HepG2 (cell line): ENCODE results near the gene TBC1D16. TPM values are rescaled to one million over a fixed set of nuclear protein-coding genes. Genes with fewer than 3 reads are reported as not detected.

Experiments
- BORCS8-MEF2B ChIP-seq: sonication (generic); formaldehyde crosslinking; IDR thresholded peaks from 2 replicates; pipeline ENCODE4 v1.8.0; 2022; ENCODE audit warnings: mild to moderate bottlenecking, missing genetic modification reagents
- CEBPG ChIP-seq: IDR thresholded peaks from 2 replicates; pipeline ENCODE4 v1.6.1; 2016
- CREB1 ChIP-seq, 2 experiments: fragments of 450-650 bp in 1 of 2; IDR thresholded peaks; 2 replicates each; pipeline ENCODE4 v1.6.1; 2016 to 2017; ENCODE audit warnings: control low read depth in 1 of 2, mild to moderate bottlenecking in 1 of 2, missing compliant biosample characterization in 1 of 2, missing genetic modification characterization in 1 of 2
- GABPA ChIP-seq, 2 experiments: IDR thresholded peaks; 2 replicates each; pipeline ENCODE4 v1.6.1; 2011 to 2016; ENCODE audit warnings: low read depth in 2 of 2, low read length in 1 of 2, missing biosample characterization in 1 of 2, missing genetic modification characterization in 1 of 2
- GATAD2A ChIP-seq: IDR thresholded peaks from 2 replicates; pipeline ENCODE4 v1.6.1; 2016
- HMG20B ChIP-seq: conservative IDR thresholded peaks from 2 replicates; pipeline ENCODE4 v1.6.1; 2016; ENCODE audit warnings: missing genetic modification reagents, missing compliant biosample characterization
- KLF9 ChIP-seq: IDR thresholded peaks from 2 replicates; pipeline ENCODE4 v1.6.1; 2016; ENCODE audit warnings: low read depth
- NFKB2 ChIP-seq: sonication (generic); formaldehyde crosslinking; IDR thresholded peaks from 2 replicates; pipeline ENCODE4 v1.4.0; 2020; ENCODE audit warnings: missing genetic modification reagents, borderline replicate concordance
- ONECUT2 ChIP-seq: sonication (generic); formaldehyde crosslinking; IDR thresholded peaks from 2 replicates; pipeline ENCODE4 v1.4.0; 2020; ENCODE audit warnings: missing genetic modification reagents
- RBM39 ChIP-seq: fragments of 200-400 bp; formaldehyde crosslinking; IDR thresholded peaks from one replicate; pipeline ENCODE4 v1.6.1; 2018; ENCODE audit warnings: antibody characterized with exemption, mild to moderate bottlenecking, low read depth, low read length; ENCODE audit not compliant: poor library complexity, severe bottlenecking
- SALL1 ChIP-seq: sonication (generic); formaldehyde crosslinking; IDR thresholded peaks from 2 replicates; pipeline ENCODE4 v1.8.0; 2022; ENCODE audit warnings: mild to moderate bottlenecking, missing genetic modification reagents
- SSRP1 ChIP-seq: IDR thresholded peaks from 2 replicates; pipeline ENCODE4 v1.6.1; 2016; ENCODE audit warnings: control low read depth
- ZGPAT ChIP-seq: IDR thresholded peaks from 2 replicates; pipeline ENCODE4 v1.6.1; 2016; ENCODE audit warnings: mild to moderate bottlenecking
- ZNF276 ChIP-seq: sonication (generic); formaldehyde crosslinking; IDR thresholded peaks from 2 replicates; pipeline ENCODE4 v1.4.0; 2020; ENCODE audit warnings: mild to moderate bottlenecking, low read depth, missing genetic modification reagents
- ZNF280D ChIP-seq: sonication (generic); formaldehyde crosslinking; IDR thresholded peaks from 2 replicates; pipeline ENCODE4 v1.5.1; 2020; ENCODE audit warnings: mild to moderate bottlenecking, missing genetic modification reagents
- ZNF503 ChIP-seq: sonication (generic); formaldehyde crosslinking; IDR thresholded peaks from 2 replicates; pipeline ENCODE4 v1.4.0; 2020; ENCODE audit warnings: missing genetic modification reagents
- ZNF660 ChIP-seq: sonication (generic); formaldehyde crosslinking; IDR thresholded peaks from 2 replicates; pipeline ENCODE4 v1.5.1; 2020; ENCODE audit warnings: mild to moderate bottlenecking, low read depth, missing genetic modification reagents, borderline replicate concordance
- polyA plus RNA-seq, 8 experiments: library from polyadenylated mRNA; depleted of rRNA in 3 of 8; stranded (reverse) in 7 of 8; unstranded in 1 of 8; fragments of >200 nt; fragmentation: Illumina TruSeq in 4 of 8; extraction: Trizol in 4 of 8; gene quantifications; 2 replicates each; pipeline versions ENCODE4 v1.2.1 to v1.2.3, GENCODE V29; 2011 to 2016; ENCODE audit warnings: low read depth in 4 of 8, missing spikeins in 1 of 8, mixed read lengths in 1 of 8; ENCODE audit not compliant: insufficient read depth in 1 of 8
- total RNA-seq, 5 experiments: library from RNA; depleted of rRNA; stranded (reverse); fragments of >200 nt; fragmentation: Illumina TruSeq; extraction: Trizol; gene quantifications; 2 replicates each; pipeline ENCODE4 v1.2.3, GENCODE V29; 2016; ENCODE audit warnings: low read depth in 1 of 5

TBC1D16 gene
- total and polyA plus RNA-seq, 2 of the 13 experiments (the other 11 are each of a cell fraction or from before 2014, with no cell fraction given): 14.9 to 24.9 TPM

GRCh38 chr17:80045703-80046102 lies 10.0 kb upstream of the TBC1D16 start (continued):
- no peak for TF ChIP-seq ZNF280D (CRISPR knock-in tag)
- TF ChIP-seq BORCS8-MEF2B (CRISPR knock-in tag): no peak
- TF ChIP-seq SALL1 (CRISPR knock-in tag): peak; percentile 35; the same call in 1 of the 2 replicates
- TF ChIP-seq GABPA (IDR thresholded peaks at IDR 0.05; ENCODE audit: low read depth, low read length): no peak
- TF ChIP-seq GABPA (CRISPR knock-in tag; IDR thresholded peaks at IDR 0.05; ENCODE audit: low read depth): no peak
- no peak for TF ChIP-seq HMG20B
- peak; percentile 31; the same call in 1 of the 2 replicates for TF ChIP-seq ZNF503 (CRISPR knock-in tag)
- TF ChIP-seq SSRP1: no peak
- TF ChIP-seq ZGPAT (CRISPR knock-in tag): peak; percentile 30; the same call in 1 of the 2 replicates
- no peak for TF ChIP-seq CREB1 (IDR thresholded peaks at IDR 0.05)
- 0 out of 2 replicates have a peak, but pooled peaks have one; percentile 37 for TF ChIP-seq CREB1 (CRISPR knock-in tag; IDR thresholded peaks at IDR 0.05)
- no peak for TF ChIP-seq NFKB2 (CRISPR knock-in tag)
- peak; percentile 65 for TF ChIP-seq GATAD2A
- TF ChIP-seq ZNF276 (CRISPR knock-in tag): no peak
- TF ChIP-seq KLF9 (CRISPR knock-in tag): no peak
- TF ChIP-seq ZNF660 (CRISPR knock-in tag): no peak
- no peak for TF ChIP-seq RBM39
- peak; percentile 25; the same call in 1 of the 2 replicates for TF ChIP-seq CEBPG
- TF ChIP-seq ONECUT2: peak; percentile 93
